GM19397 (cell line): ENCODE measurements around the gene DIP2C.
"Not testable (repeated sequence)": the region's sequence is repeated elsewhere in the genome, so short reads cannot be mapped to it uniquely, and the experiment has no call there.

Experiments
- ATAC-seq: cut with Tn5 transposase; IDR thresholded peaks from one replicate; pipeline ENCODE4 v1.9.1; 2021; ENCODE audit warnings: mild to moderate bottlenecking, moderate library complexity; ENCODE audit not compliant: unreplicated experiment

The DIP2C gene

GRCh38 chr10:489330-489729, 200.1 kb downstream of the DIP2C start:
- no peak for ATAC-seq

GRCh38 chr10:488933-489215, 200.6 kb downstream of the DIP2C start:
- ATAC-seq, result no peak

GRCh38 chr10:488081-488932, 201.2 kb downstream of the DIP2C start:
- ATAC-seq, result no peak

- no peak for ATAC-seq
Measured at GRCh38 chr10:486666-487322, 202.7 kb downstream of the DIP2C start.

GRCh38 chr10:486206-486605, 203.3 kb downstream of the DIP2C start:
- ATAC-seq, result no peak

GRCh38 chr10:485776-486175, 203.7 kb downstream of the DIP2C start:
- ATAC-seq, result no peak

- ATAC-seq, result no peak
Measured at GRCh38 chr10:484925-485661, 204.4 kb downstream of the DIP2C start.

- ATAC-seq, result no peak
Measured at GRCh38 chr10:484441-484924, 205.0 kb downstream of the DIP2C start.

- ATAC-seq, result no peak
Measured at GRCh38 chr10:483261-483660, 206.2 kb downstream of the DIP2C start.

GRCh38 chr10:482848-483247, 206.6 kb downstream of the DIP2C start:
- ATAC-seq, result no peak

GRCh38 chr10:482051-482501, 207.4 kb downstream of the DIP2C start:
- no peak for ATAC-seq

- no peak for ATAC-seq
Measured at GRCh38 chr10:481628-482027, 207.8 kb downstream of the DIP2C start.

GRCh38 chr10:480928-481552, 208.4 kb downstream of the DIP2C start:
- no peak for ATAC-seq

- ATAC-seq, result no peak
Measured at GRCh38 chr10:480498-480927, 209.0 kb downstream of the DIP2C start.

- ATAC-seq, result not testable (repeated sequence)
Measured at GRCh38 chr10:479706-480497, 209.6 kb downstream of the DIP2C start.

GRCh38 chr10:478471-479245, 210.8 kb downstream of the DIP2C start:
- no peak for ATAC-seq

- ATAC-seq, result no peak
Measured at GRCh38 chr10:477620-478019, 211.8 kb downstream of the DIP2C start.

GRCh38 chr10:476455-476780, 213.1 kb downstream of the DIP2C start:
- no peak for ATAC-seq

- no peak for ATAC-seq
Measured at GRCh38 chr10:475709-476454, 213.6 kb downstream of the DIP2C start.
